Neural cell (in vitro differentiated cells): ENCODE results near the gene MICAL2. TPM values are rescaled to one million over a fixed set of nuclear protein-coding genes. Genes with fewer than 3 reads are reported as not detected.

ENCODE experiments used
- H2AFZ ChIP-seq: fragments of 200-600, 300-800 bp; sonication (generic), shearing (Covaris generic); 2 replicates; pipeline ENCODE4 v1.6.0; 2014; ENCODE audit warnings: low read depth, mild to moderate bottlenecking, antibody characterized with exemption, low read length, moderate library complexity
- H3F3A ChIP-seq: fragments of 200-600 bp; shearing (Covaris generic); 2 replicates; pipeline ENCODE4 v1.6.1; 2016; ENCODE audit warnings: mild to moderate bottlenecking, moderate library complexity, mixed read lengths, antibody characterized with exemption, low read length; ENCODE audit not compliant: insufficient read depth, poor library complexity, severe bottlenecking
- H3K27ac ChIP-seq: fragments of 200-600, 300-800 bp; sonication (generic), shearing (Covaris generic); 2 replicates; pipeline ENCODE4 v1.5.1; 2014; ENCODE audit warnings: mild to moderate bottlenecking, low read length, moderate library complexity
- H3K27me3 ChIP-seq: fragments of 300-800, 200-600 bp; sonication (generic), shearing (Covaris generic); 2 replicates; pipeline ENCODE4 v1.6.0; 2014; ENCODE audit warnings: mild to moderate bottlenecking, low read depth, low read length, moderate library complexity; ENCODE audit not compliant: insufficient read depth
- H3K36me3 ChIP-seq: fragments of 300-800, 200-600 bp; sonication (generic), shearing (Covaris generic); 2 replicates; pipeline ENCODE4 v1.5.1; 2014; ENCODE audit warnings: mild to moderate bottlenecking, antibody characterized with exemption, low read length, moderate library complexity; ENCODE audit not compliant: insufficient read depth
- H3K4me2 ChIP-seq: fragments of 300-800, 200-600 bp; sonication (generic), shearing (Covaris generic); 2 replicates; pipeline ENCODE4 v1.6.0; 2014; ENCODE audit warnings: mild to moderate bottlenecking, low read length
- H3K4me3 ChIP-seq: fragments of 300-800, 200-600 bp; sonication (generic), shearing (Covaris generic); 2 replicates; pipeline ENCODE4 v1.5.1; 2014; ENCODE audit warnings: mild to moderate bottlenecking, low read length, moderate library complexity
- H3K79me2 ChIP-seq: fragments of 200-600 bp; shearing (Covaris generic); replicated peaks from 2 replicates; pipeline ENCODE4 v1.6.0; 2014; ENCODE audit warnings: mild to moderate bottlenecking, low read length, moderate library complexity; ENCODE audit not compliant: insufficient read depth
- H3K9ac ChIP-seq: fragments of 300-800, 200-600 bp; sonication (generic), shearing (Covaris generic); 2 replicates; pipeline ENCODE4 v1.6.1; 2016; ENCODE audit warnings: mild to moderate bottlenecking, low read length, mixed read lengths
- H3K9me2 ChIP-seq: fragments of 200-600 bp; shearing (Covaris generic); 2 replicates; pipeline ENCODE4 v1.6.1; 2016; ENCODE audit warnings: mild to moderate bottlenecking, low read length, mixed read lengths; ENCODE audit not compliant: insufficient read depth
- H3K9me3 ChIP-seq: fragments of 200-600, 300-800 bp; sonication (generic), shearing (Covaris generic); 2 replicates; pipeline ENCODE4 v1.6.1; 2016; ENCODE audit warnings: mild to moderate bottlenecking, mixed run types, low read length, moderate library complexity, mixed read lengths
- H4K20me1 ChIP-seq: fragments of 200-600 bp; shearing (Covaris generic); 2 replicates; pipeline ENCODE4 v1.6.1; 2016; ENCODE audit warnings: mild to moderate bottlenecking, mixed run types; ENCODE audit not compliant: insufficient read depth
- CTCF ChIP-seq: fragments of 450-650 bp; IDR thresholded peaks from 2 replicates; pipeline ENCODE4 v1.5.1; 2014; ENCODE audit warnings: antibody characterized with exemption, mild to moderate bottlenecking, moderate library complexity; ENCODE audit not compliant: poor library complexity, severe bottlenecking
- EP300 ChIP-seq: fragments of 450-650 bp; conservative IDR thresholded peaks from 2 replicates; pipeline ENCODE4 v1.6.1; 2014; ENCODE audit warnings: antibody characterized with exemption, mild to moderate bottlenecking, moderate library complexity; ENCODE audit not compliant: poor library complexity, severe bottlenecking
- EZH2 ChIP-seq: fragments of 200-600, 300-800 bp; shearing (Covaris generic), sonication (generic); IDR thresholded peaks from 2 replicates; pipeline ENCODE4 v1.6.1; 2014; ENCODE audit warnings: antibody characterized with exemption, low read length, borderline replicate concordance, mild to moderate bottlenecking; ENCODE audit not compliant: insufficient read depth, poor library complexity, severe bottlenecking
- MXI1 ChIP-seq: fragments of 450-650 bp; conservative IDR thresholded peaks from 2 replicates; pipeline ENCODE4 v1.6.1; 2014; ENCODE audit warnings: antibody characterized with exemption, mild to moderate bottlenecking; ENCODE audit not compliant: poor library complexity, severe bottlenecking
- POLR2AphosphoS5 ChIP-seq: IDR thresholded peaks from 2 replicates; pipeline ENCODE4 v1.6.1; 2012
- RAD21 ChIP-seq: fragments of 450-650 bp; conservative IDR thresholded peaks from 2 replicates; pipeline ENCODE4 v1.6.1; 2014; ENCODE audit warnings: antibody characterized with exemption, mild to moderate bottlenecking, moderate library complexity
- REST ChIP-seq: IDR thresholded peaks from 2 replicates; pipeline ENCODE4 v1.6.1; 2012; ENCODE audit warnings: borderline replicate concordance
- SMC3 ChIP-seq: fragments of 450-650 bp; conservative IDR thresholded peaks from 2 replicates; pipeline ENCODE4 v1.6.1; 2014; ENCODE audit warnings: antibody characterized with exemption, mild to moderate bottlenecking, moderate library complexity; ENCODE audit not compliant: poor library complexity
- TAF1 ChIP-seq: IDR thresholded peaks from 2 replicates; pipeline ENCODE4 v1.6.1; 2012; ENCODE audit warnings: low read depth
- polyA plus RNA-seq: library from polyadenylated mRNA; depleted of rRNA; stranded (reverse); fragments of >200 nt; gene quantifications from 2 replicates; pipeline ENCODE4 v1.2.3, GENCODE V29; 2014

MICAL2 gene
- polyA plus RNA-seq, 1 donor from 2014 or later = 2.2 TPM

- no peaks in the 10 kb centered on the region for H3K79me2 ChIP-seq
- H3K36me3 ChIP-seq = no peaks in the 10 kb centered on the region
- H3F3A ChIP-seq = no peaks in the 10 kb centered on the region
- H3K27ac ChIP-seq = no peak overlapping the region
- no peaks in the 10 kb centered on the region for H3K27me3 ChIP-seq
- no peak overlapping the region for H2AFZ ChIP-seq
- no peaks in the 10 kb centered on the region for H3K9me2 ChIP-seq
- no peaks in the 10 kb centered on the region for H3K9me3 ChIP-seq
- no peak overlapping the region for H3K9ac ChIP-seq
- no peak overlapping the region for H3K4me2 ChIP-seq
- no peak overlapping the region for H3K4me3 ChIP-seq
- TF ChIP-seq SMC3 = no peak
- TF ChIP-seq MXI1 = no peak
- TF ChIP-seq POLR2AphosphoS5 = no peak
- TF ChIP-seq EZH2 = no peak
- no peak for TF ChIP-seq EP300
- TF ChIP-seq RAD21 = no peak
- no peak for TF ChIP-seq TAF1
- TF ChIP-seq CTCF = no peak
- TF ChIP-seq REST = no peak
- no peaks in the 10 kb centered on the region for H4K20me1 ChIP-seq
Observed at GRCh38 chr11:12235553-12235946, 125.2 kb downstream of the MICAL2 start.

- H3K36me3 ChIP-seq = no peaks in the 10 kb centered on the region
- H4K20me1 ChIP-seq = no peaks in the 10 kb centered on the region
- H3K27ac ChIP-seq = no peak overlapping the region
- H3F3A ChIP-seq = no peaks in the 10 kb centered on the region
- H2AFZ ChIP-seq = no peak overlapping the region
- no peak overlapping the region for H3K4me2 ChIP-seq
- H3K9me2 ChIP-seq = no peaks in the 10 kb centered on the region
- H3K4me3 ChIP-seq = no peak overlapping the region
- H3K27me3 ChIP-seq = no peaks in the 10 kb centered on the region
- TF ChIP-seq MXI1 (no peak), SMC3 (peak; percentile 82), CTCF (peak; percentile 73), POLR2AphosphoS5 (no peak), EP300 (no peak), EZH2 (no peak), TAF1 (no peak), RAD21 (peak; percentile 70), REST (no peak)
- H3K9ac ChIP-seq = no peak overlapping the region
- no peaks in the 10 kb centered on the region for H3K9me3 ChIP-seq
- no peaks in the 10 kb centered on the region for H3K79me2 ChIP-seq
Observed at GRCh38 chr11:12235947-12236743, 125.8 kb downstream of the MICAL2 start.
